ENCODE results near the gene APC2.
A peak's percentile ranks its signal among the peaks of the same experiment; 100 is the strongest.

Gene APC2

DNA sequence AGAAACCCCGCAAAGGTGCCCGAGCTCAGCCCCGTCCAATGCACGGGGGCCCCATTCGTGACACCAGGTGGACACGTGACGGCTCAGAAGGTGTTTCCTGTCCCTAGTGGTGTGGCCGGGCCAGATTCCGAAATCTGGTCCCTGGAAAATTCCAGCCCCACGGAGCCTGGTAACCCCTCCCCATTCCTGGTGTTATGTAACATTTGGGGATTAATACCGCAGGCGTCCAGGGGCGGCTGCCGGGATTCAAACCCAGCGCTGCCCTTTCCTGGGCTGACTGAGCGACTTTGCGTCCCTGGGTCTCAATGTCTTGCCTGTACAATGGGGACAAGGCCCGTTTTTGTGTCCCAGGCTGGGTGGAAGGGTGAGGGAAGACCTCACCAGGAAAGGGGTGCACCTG, 72.9 kb downstream of the APC2 start:
- Histone ChIP-seq H2BK120ac (ENCODE audit: insufficient read depth, low read length, poor library complexity) (no peak overlapping the region), H3K79me2 (ENCODE audit: control insufficient read depth, insufficient read depth, low read length, poor library complexity) (no peaks in the 10 kb centered on the region), H4K12ac (ENCODE audit: low read depth, low read length) (no peak overlapping the region), H3K9ac (ENCODE audit: low read length) (no peak overlapping the region), H3K23ac (ENCODE audit: low read length) (no peak overlapping the region), H3K18ac (ENCODE audit: low read length) (no peak overlapping the region), H3K27ac (ENCODE audit: low read depth, low read length) (no peak overlapping the region), H3K4ac (ENCODE audit: low read depth, low read length) (no peak overlapping the region), H2AFZ (ENCODE audit: insufficient read depth, low read length, poor library complexity) (no peak overlapping the region), H3K4me3 (ENCODE audit: low read depth, low read length) (no peak overlapping the region), H3K4me2 (ENCODE audit: low read length) (no peak overlapping the region), H2BK12ac (ENCODE audit: low read length) (no peak overlapping the region), H3K36me3 (ENCODE audit: control insufficient read depth in 1 of 2, insufficient read depth in 2 of 2, low read length in 2 of 2) (no peaks in the 10 kb centered on the region), H3K4me1 (ENCODE audit: control insufficient read depth in 1 of 2, insufficient read depth in 2 of 2, low read length in 2 of 2) (no peaks in the 10 kb centered on the region), H2BK5ac (ENCODE audit: low read depth, low read length, poor library complexity) (no peak overlapping the region), H3K27me3 (ENCODE audit: insufficient read depth, low read length) (peaks cover 20% of the 10 kb centered on the region), H3K79me1 (ENCODE audit: low read length) (no peaks in the 10 kb centered on the region), H2AK5ac (ENCODE audit: low read length) (no peak overlapping the region), H4K8ac (ENCODE audit: low read depth, low read length) (no peak overlapping the region), H3K9me3 (ENCODE audit: insufficient read depth, low read depth, low read length) (peaks cover 20% of the 10 kb centered on the region), H4K91ac (ENCODE audit: low read depth, low read length) (no peak overlapping the region), H3K14ac (ENCODE audit: low read length) (no peak overlapping the region)
- WGBS (ENCODE audit: extremely low coverage, insufficient coverage, insufficient read length): no CpG with 5 or more reads among the region's 18 CpGs
- peak in 1 of 2 donors; percentile 44 for DNase-seq

Measured in trophoblast cell (in vitro differentiated cells and primary cell).